Dedifferentiated amniotic fluid mesenchymal stem cell (primary cell): Measurements from ENCODE around the gene DNLZ.

Source experiments
- DNase-seq: peaks from one replicate; pipeline ENCODE4 v3.0.0-alpha.2; 2016; ENCODE audit errors: extremely low spot score

Gene DNLZ

GRCh38 chr9:136343121-136343883 is 20.2 kb downstream of the DNLZ start:
- no peak for DNase-seq

GRCh38 chr9:136342181-136343120 is 21.1 kb downstream of the DNLZ start:
- no peak for DNase-seq

- DNase-seq, result no peak
These were observed 21.8 kb downstream of the DNLZ start for GRCh38 chr9:136341769-136342168.

GRCh38 chr9:136341042-136341655 is 22.4 kb downstream of the DNLZ start:
- DNase-seq, result no peak

GRCh38 chr9:136340356-136341041 is 23.0 kb downstream of the DNLZ start:
- DNase-seq, result no peak

- no peak for DNase-seq
These were observed 23.6 kb downstream of the DNLZ start for GRCh38 chr9:136339958-136340310.

GRCh38 chr9:136339173-136339957 is 24.2 kb downstream of the DNLZ start:
- no peak for DNase-seq

- DNase-seq, result no peak
These were observed 25.0 kb downstream of the DNLZ start for GRCh38 chr9:136338511-136338910.

- DNase-seq, result no peak
These were observed 25.8 kb downstream of the DNLZ start for GRCh38 chr9:136337416-136338395.

- DNase-seq, result no peak
These were observed 26.7 kb downstream of the DNLZ start for GRCh38 chr9:136336881-136337280.

GRCh38 chr9:136336156-136336870 is 27.2 kb downstream of the DNLZ start:
- DNase-seq, result no peak

- DNase-seq, result no peak
These were observed 28.0 kb downstream of the DNLZ start for GRCh38 chr9:136335296-136336155.

- no peak for DNase-seq
These were observed 29.0 kb downstream of the DNLZ start for GRCh38 chr9:136334541-136334940.

GRCh38 chr9:136333486-136333885 is 30.1 kb downstream of the DNLZ start:
- DNase-seq, result no peak

- no peak for DNase-seq
These were observed 30.5 kb downstream of the DNLZ start for GRCh38 chr9:136333045-136333444.

- no peak for DNase-seq
These were observed 31.0 kb downstream of the DNLZ start for GRCh38 chr9:136332482-136332983.

GRCh38 chr9:136331556-136332481 is 31.7 kb downstream of the DNLZ start:
- no peak for DNase-seq
